ENCODE measurements around the gene FOSL2. TPM values are rescaled to one million over a fixed set of nuclear protein-coding genes. Genes with fewer than 3 reads are reported as not detected.

The FOSL2 gene
- total and polyA plus RNA-seq, 4 experiments from 2014 or later = 4.7 to 6.7 (median 5.8) TPM

DNA sequence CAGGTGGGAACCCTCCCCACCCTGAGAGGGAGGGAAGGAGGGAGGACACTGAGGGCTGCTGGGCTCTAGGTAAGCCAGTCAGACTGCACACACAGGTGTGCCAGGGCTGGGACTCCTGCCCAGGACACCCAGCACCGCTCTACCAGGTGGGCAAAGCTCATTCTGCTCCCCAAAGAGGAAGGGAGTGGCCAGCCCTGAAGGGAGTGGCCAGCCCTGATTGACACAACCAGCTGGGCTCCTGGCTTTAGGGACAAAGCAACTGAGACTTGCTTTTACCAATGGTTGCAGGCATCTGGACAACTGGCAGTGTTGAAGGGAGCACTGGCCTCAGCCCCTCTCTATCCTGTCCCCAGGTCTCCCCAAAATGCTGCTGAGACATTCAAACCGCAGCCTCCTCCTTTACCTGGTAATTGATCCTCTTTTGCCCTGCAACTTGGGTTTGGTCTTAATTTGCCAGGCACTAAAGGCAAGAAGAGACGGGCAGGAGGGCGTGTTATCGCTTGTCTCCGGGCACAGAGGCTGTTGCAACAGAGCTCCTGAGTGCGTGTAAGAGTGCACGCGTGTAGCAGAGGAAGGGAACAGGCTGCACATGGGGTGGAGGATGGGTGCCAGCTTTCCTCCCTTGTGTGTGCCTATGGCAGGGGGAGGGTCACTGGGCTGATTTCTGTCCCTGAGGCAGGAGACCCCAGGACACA is 14.5 kb upstream of the FOSL2 start:
- CTCF ChIA-PET (ENCODE audit: partially characterized antibody) = interaction anchor here (0.6 to 1.4 kb wide), 3 partner anchors 13 to 529 kb away, joined by 3 read pairs; no protein-coding TSS in a partner anchor
- peaks cover 28% of the 10 kb centered on the region for H3K4me1 ChIP-seq (ENCODE audit: insufficient read depth, low read length)
- H3K27ac ChIP-seq (ENCODE audit: low read depth, low read length) = no peak overlapping the region
- H3K27me3 ChIP-seq (ENCODE audit: insufficient read depth, low read length) = no peaks in the 10 kb centered on the region
- intact Hi-C loops (cut with micrococcal nuclease) = no loop called here
- no peaks in the 10 kb centered on the region for H3K9me3 ChIP-seq (ENCODE audit: control insufficient read depth in 1 of 2, low read length in 2 of 2)
- Mint-ChIP-seq H3K27me3 (no peaks in the 10 kb centered on the region), H3K9me3 (no peaks in the 10 kb centered on the region), H3K4me1 (peaks cover 12 to 35% (median 22%) of the 10 kb centered on the region in 4 donors), H3K4me3 (peak overlapping the region in 2 of 8 donors; percentile 3 to 64), H3K27ac (peak overlapping the region in 3 of 7 donors; percentile 8 to 27 (median 9)), H3K36me3 (no peaks in the 10 kb centered on the region)
- H3K4me3 ChIP-seq (ENCODE audit: low read length in 2 of 2) = no peak overlapping the region
- H3K36me3 ChIP-seq (ENCODE audit: insufficient read depth, low read length) = no peaks in the 10 kb centered on the region
- POLR2A ChIA-PET (ENCODE audit: partially characterized antibody) = interaction anchor here (1.0 to 1.9 kb wide), 5 partner anchors 12 to 18 kb away, joined by 3 to 8 read pairs (median 6); partner anchors contain the start of gene FOSL2
- no peak for DNase-seq

DNA sequence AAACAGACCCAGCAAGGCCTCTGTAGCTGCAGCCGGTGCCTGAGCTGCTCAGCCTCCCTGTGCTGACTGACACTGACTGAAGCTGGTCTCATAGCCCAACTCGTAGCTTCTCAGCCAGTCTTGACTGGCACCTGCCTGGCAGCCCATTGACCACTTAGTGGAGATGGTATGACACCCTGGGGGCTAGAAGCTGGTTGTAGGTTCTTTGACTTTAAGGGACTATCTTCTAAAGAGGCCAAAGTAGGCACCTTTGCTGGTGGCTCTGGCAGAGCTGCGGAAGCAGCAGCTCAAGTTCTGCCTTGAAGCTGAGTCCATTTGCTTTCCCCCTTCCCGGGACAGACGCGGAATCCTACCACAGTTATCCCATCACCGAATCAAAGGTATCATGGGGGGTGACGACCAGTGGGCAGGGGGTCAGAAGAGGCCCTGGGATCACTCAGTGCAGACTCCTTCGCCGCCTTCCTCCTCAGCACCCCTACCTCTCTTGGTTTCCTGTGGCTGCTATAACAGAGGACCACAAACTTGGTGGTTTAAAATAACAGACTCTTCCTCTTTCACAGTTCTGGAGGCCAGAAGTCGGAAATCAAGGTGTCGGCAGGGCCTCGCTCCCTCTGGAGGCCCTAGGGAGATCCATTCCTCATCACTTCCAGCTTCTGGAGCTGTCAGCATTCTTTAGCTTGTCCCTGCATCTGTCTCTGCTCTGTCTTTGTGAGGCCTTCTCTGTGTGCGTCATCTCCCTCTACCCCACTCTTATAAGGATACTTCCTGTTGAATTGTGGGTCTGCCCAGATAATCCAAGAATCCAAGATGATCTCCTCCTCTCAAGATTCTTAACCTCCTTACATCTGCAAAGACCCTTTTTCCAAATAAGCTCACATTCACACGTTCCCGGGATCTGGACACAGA is 13.7 kb upstream of the FOSL2 start:
- Histone ChIP-seq H3K27ac (ENCODE audit: low read depth, low read length) (no peak overlapping the region), H3K9me3 (ENCODE audit: control insufficient read depth in 1 of 2, low read length in 2 of 2) (no peaks in the 10 kb centered on the region), H3K4me1 (ENCODE audit: insufficient read depth, low read length) (peaks cover 28% of the 10 kb centered on the region), H3K36me3 (ENCODE audit: insufficient read depth, low read length) (no peaks in the 10 kb centered on the region), H3K4me3 (ENCODE audit: low read length in 2 of 2) (no peak overlapping the region), H3K27me3 (ENCODE audit: insufficient read depth, low read length) (no peaks in the 10 kb centered on the region)
- DNase-seq = no peak
- H3K36me3 Mint-ChIP-seq = no peaks in the 10 kb centered on the region
- H3K27ac Mint-ChIP-seq = peak overlapping the region in 6 of 7 donors; percentile 18 to 88 (median 82)
- peak overlapping the region in 7 of 8 donors; percentile 25 to 83 (median 64) for H3K4me3 Mint-ChIP-seq
- no peaks in the 10 kb centered on the region for H3K27me3 Mint-ChIP-seq
- intact Hi-C loops (cut with micrococcal nuclease) = no loop called here
- POLR2A ChIA-PET (ENCODE audit: partially characterized antibody) = interaction anchor here (1.0 to 1.9 kb wide), 5 partner anchors 12 to 19 kb away, joined by 3 to 8 read pairs (median 6); partner anchors contain the start of gene FOSL2
- CTCF ChIA-PET (ENCODE audit: partially characterized antibody) = interaction anchor here (0.8 to 1.4 kb wide), 2 partner anchors 12 to 74 kb away, joined by 3 read pairs; no protein-coding TSS in a partner anchor
- H3K9me3 Mint-ChIP-seq = no peaks in the 10 kb centered on the region
- peaks cover 12 to 33% (median 21%) of the 10 kb centered on the region in 4 donors for H3K4me1 Mint-ChIP-seq

DNA sequence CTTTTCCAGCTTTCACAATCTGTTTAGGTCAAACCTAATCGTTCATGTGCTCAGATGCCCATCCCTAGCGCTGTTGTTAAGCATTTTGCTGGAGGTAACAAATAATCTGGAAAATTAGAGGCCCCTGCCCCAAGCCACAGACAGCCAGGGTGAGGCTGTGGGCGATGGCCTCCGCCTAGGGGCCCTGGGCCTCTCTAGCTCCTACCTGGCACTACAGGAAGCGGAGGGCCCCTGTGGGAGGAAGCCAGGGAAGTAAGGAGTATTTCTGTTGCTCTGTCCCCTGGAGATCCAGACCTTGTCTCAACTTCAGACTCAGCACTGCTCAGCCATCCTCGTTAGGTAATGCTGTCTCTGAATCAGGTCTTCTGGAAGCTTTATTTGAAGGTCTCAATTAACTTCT is 12.4 kb upstream of the FOSL2 start:
- Mint-ChIP-seq H3K27me3 (no peaks in the 10 kb centered on the region), H3K4me3 (no peak overlapping the region), H3K4me1 (peaks cover 12 to 28% (median 21%) of the 10 kb centered on the region in 4 donors), H3K9me3 (no peaks in the 10 kb centered on the region), H3K36me3 (no peaks in the 10 kb centered on the region), H3K27ac (peak overlapping the region in 1 of 7 donors; percentile 50)
- no peak for DNase-seq
- H3K4me1 ChIP-seq (ENCODE audit: insufficient read depth, low read length) = peaks cover 28% of the 10 kb centered on the region
- H3K27me3 ChIP-seq (ENCODE audit: insufficient read depth, low read length) = no peaks in the 10 kb centered on the region
- H3K36me3 ChIP-seq (ENCODE audit: insufficient read depth, low read length) = no peaks in the 10 kb centered on the region
- H3K27ac ChIP-seq (ENCODE audit: low read depth, low read length) = no peak overlapping the region
- intact Hi-C loops (cut with micrococcal nuclease) = no loop called here
- no peak overlapping the region for H3K4me3 ChIP-seq (ENCODE audit: low read length in 2 of 2)
- POLR2A ChIA-PET (ENCODE audit: partially characterized antibody) = interaction anchor here (0.9 to 1.6 kb wide), 5 partner anchors 9 to 30 kb away, joined by 3 to 9 read pairs (median 5); partner anchors contain the start of gene FOSL2
- CTCF ChIA-PET (ENCODE audit: partially characterized antibody) = interaction anchor here (1.3 kb wide), 1 partner anchor 12 kb away, joined by 3 read pairs; the partner anchor contains the start of gene FOSL2
- H3K9me3 ChIP-seq (ENCODE audit: control insufficient read depth in 1 of 2, low read length in 2 of 2) = no peaks in the 10 kb centered on the region

DNA sequence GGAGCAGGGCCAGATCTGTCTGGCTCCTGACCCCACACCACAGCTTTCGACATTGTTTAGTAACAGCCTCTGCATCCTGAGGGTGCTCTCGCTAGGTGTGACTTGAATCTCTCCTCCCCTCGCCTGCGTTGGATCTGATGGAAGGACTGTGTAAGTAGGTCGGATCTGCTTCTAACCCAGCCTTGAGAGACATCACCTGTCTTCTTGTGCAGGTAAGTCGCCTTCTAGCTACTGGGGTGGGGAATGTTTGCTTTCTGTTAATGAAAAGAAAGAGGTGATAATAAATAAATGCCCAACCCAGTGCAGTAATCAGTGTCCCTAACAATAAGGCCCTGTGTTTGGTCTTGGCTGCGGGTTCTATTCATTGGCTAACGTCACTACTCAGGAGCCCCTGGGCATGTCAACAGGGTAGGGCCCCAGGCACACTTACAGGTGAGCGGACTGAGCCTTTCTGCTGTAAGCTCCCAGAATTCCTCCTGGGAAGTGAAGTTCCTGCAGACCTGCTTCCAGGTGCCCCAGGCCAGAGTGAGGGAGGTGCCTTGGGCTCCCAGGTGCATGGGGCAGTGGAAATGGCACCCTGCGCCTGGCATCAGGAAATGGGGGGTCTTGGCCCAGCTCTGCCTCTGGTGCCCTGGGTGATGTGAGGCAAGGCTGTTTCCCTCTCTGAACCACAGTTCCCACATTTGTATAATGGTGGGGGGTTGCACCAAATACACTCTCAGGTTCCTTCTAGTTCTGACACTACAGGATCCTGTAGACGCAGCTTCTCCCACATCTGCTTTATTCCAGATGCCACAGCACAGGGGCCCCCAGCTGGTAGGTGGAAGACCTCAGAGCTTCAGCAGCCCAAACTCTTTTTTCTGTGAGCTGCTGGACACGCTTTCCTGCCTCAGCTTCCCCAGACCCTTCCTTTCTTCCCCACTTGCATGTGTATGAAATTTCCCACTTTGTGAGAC is 11.2 kb upstream of the FOSL2 start:
- DNase-seq = no peak
- Histone ChIP-seq H3K27me3 (ENCODE audit: insufficient read depth, low read length) (no peaks in the 10 kb centered on the region), H3K9me3 (ENCODE audit: control insufficient read depth in 1 of 2, low read length in 2 of 2) (no peaks in the 10 kb centered on the region), H3K36me3 (ENCODE audit: insufficient read depth, low read length) (no peaks in the 10 kb centered on the region), H3K4me3 (ENCODE audit: low read length in 2 of 2) (no peak overlapping the region), H3K4me1 (ENCODE audit: insufficient read depth, low read length) (peaks cover 28% of the 10 kb centered on the region), H3K27ac (ENCODE audit: low read depth, low read length) (no peak overlapping the region)
- ChIA-PET CTCF (ENCODE audit: partially characterized antibody) (interaction anchor here (1.2 to 1.3 kb wide), 3 partner anchors 9 to 698 kb away, joined by 3 read pairs; no protein-coding TSS in a partner anchor), POLR2A (ENCODE audit: partially characterized antibody) (interaction anchor here (1.4 to 1.6 kb wide), 2 partner anchors 9 to 31 kb away, joined by 3 to 9 read pairs; no protein-coding TSS in a partner anchor)
- Mint-ChIP-seq H3K9me3 (no peaks in the 10 kb centered on the region), H3K27ac (peak overlapping the region in 1 of 7 donors; percentile 13), H3K4me1 (peaks cover 12 to 28% (median 17%) of the 10 kb centered on the region in 4 donors), H3K36me3 (no peaks in the 10 kb centered on the region), H3K27me3 (no peaks in the 10 kb centered on the region), H3K4me3 (no peak overlapping the region)
- intact Hi-C loops (cut with micrococcal nuclease) = no loop called here

DNA sequence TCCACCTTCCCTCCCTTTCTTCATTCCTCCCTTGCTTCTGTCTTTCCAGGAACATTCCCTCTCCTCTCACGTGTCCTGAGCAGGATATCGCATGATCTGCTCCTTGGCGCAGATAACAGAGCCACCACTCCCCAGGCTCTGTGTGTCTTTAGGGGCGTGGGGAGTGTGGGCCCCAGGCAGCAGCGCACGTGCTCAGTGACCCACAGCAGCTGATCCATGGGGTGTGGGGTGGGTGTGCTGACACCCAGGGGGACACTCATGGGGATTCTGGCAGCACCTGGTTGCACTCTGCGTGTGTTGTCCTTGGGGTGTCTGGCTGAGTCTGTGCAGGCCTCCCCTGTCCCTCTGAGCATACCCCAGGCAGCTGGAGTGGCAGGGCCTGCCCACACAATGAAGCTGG is 9.9 kb upstream of the FOSL2 start:
- Mint-ChIP-seq H3K9me3 (no peaks in the 10 kb centered on the region), H3K36me3 (no peaks in the 10 kb centered on the region), H3K4me3 (no peak overlapping the region), H3K27ac (peak overlapping the region in 3 of 7 donors; percentile 10 to 84 (median 50)), H3K27me3 (no peaks in the 10 kb centered on the region), H3K4me1 (peaks cover 12 to 24% (median 19%) of the 10 kb centered on the region in 4 donors)
- Histone ChIP-seq H3K4me1 (ENCODE audit: insufficient read depth, low read length) (peaks cover 26% of the 10 kb centered on the region), H3K27me3 (ENCODE audit: insufficient read depth, low read length) (no peaks in the 10 kb centered on the region), H3K9me3 (ENCODE audit: control insufficient read depth in 1 of 2, low read length in 2 of 2) (no peaks in the 10 kb centered on the region), H3K36me3 (ENCODE audit: insufficient read depth, low read length) (no peaks in the 10 kb centered on the region), H3K4me3 (ENCODE audit: low read length in 2 of 2) (no peak overlapping the region), H3K27ac (ENCODE audit: low read depth, low read length) (no peak overlapping the region)
- CTCF ChIA-PET (ENCODE audit: partially characterized antibody) = interaction anchor here (1.2 kb wide), 1 partner anchor 8 kb away, joined by 3 read pairs; no protein-coding TSS in a partner anchor
- DNase-seq = no peak
- intact Hi-C loops (cut with micrococcal nuclease) = no loop called here
- POLR2A ChIA-PET (ENCODE audit: partially characterized antibody) = interaction anchor here (0.5 to 0.6 kb wide), 2 partner anchors 36 to 37 kb away, joined by 3 to 4 read pairs; no protein-coding TSS in a partner anchor

All from CD4-positive, alpha-beta memory T cell (primary cell).